Measurements from ENCODE around the gene ERN1.
"Not testable (repeated sequence)": the region's sequence is repeated elsewhere in the genome, so short reads cannot be mapped to it uniquely, and the experiment has no call there.

ERN1 gene

DNA sequence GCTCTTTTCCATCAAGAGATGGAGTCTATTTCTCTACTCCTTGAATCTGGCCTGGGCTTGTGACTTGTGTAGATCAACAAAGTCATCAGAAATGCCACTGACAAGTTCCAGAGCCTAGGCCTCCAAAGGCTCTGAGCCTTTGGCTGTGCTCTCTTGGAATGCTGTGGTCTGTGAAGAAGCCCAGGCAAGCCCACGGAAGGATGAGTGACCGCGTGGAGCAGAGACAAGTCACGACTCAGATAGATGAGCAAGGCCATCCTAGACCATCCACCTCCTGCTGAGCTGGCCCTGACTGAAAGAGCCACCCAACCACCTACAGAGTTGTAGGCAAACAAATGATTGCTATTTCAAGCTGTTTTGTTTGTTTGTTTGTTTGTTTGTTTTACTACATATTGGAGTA lies 97.9 kb downstream of the ERN1 start:
- DNase-seq (ENCODE audit: low read depth in 2 of 2) = no peak

DNA sequence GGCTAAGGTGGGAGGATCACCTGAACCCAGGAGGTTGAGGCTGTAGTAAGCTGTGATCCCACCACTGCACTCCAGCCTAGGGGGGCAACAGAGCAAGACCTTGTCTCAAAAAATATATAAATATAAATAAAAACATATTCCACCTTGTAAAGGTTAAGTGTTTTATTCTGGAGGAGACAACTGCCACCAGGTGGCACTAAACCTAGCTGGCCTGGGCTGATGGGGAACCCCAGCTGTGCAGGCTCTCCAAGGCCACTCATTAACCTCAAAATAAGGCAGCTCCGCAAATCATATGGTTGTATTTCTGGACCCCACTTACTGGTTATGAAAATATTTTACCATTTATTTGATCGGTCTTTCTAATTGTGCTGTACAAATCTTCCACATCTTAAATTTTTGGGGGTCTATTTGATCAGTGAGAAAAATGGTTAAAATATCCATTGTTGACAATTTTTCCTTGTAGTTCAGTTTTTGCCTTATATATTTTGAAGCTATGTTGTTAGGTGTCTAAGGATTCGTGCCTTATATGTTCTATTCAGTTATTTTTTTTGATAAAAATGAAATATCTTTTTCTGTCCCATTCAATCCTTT lies 101.0 kb downstream of the ERN1 start:
- peak; percentile 11 to 20 for DNase-seq (ENCODE audit: low read depth in 2 of 2)

DNA sequence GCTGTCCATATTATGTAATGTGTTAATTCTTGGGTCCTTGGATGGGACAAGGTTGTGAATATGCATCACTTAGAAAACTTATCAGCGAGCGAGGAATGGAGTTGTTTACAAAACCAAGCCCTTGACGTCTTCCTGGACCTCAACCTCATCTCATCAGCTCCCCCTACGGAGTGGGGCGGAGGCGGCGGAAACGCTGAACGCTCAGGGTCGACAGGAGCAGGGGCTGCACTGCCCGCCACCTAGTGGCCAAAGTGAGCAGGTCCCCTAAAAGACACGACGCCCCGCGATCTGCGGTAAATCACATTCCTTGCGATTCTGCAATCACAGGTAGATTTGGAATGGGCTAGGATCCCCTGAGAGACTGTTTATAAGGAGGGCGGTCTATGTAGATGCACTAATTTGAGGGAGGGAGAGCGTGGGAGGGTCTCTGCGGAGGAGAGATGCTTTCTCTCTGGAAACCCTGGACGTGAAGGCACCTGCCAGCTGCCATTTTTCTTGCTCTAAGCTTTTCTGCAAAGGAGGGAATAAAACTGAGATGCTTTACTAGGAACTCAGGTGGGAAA lies 104.1 kb downstream of the ERN1 start:
- DNase-seq (ENCODE audit: low read depth in 2 of 2) = peak; percentile 34 to 40

DNA sequence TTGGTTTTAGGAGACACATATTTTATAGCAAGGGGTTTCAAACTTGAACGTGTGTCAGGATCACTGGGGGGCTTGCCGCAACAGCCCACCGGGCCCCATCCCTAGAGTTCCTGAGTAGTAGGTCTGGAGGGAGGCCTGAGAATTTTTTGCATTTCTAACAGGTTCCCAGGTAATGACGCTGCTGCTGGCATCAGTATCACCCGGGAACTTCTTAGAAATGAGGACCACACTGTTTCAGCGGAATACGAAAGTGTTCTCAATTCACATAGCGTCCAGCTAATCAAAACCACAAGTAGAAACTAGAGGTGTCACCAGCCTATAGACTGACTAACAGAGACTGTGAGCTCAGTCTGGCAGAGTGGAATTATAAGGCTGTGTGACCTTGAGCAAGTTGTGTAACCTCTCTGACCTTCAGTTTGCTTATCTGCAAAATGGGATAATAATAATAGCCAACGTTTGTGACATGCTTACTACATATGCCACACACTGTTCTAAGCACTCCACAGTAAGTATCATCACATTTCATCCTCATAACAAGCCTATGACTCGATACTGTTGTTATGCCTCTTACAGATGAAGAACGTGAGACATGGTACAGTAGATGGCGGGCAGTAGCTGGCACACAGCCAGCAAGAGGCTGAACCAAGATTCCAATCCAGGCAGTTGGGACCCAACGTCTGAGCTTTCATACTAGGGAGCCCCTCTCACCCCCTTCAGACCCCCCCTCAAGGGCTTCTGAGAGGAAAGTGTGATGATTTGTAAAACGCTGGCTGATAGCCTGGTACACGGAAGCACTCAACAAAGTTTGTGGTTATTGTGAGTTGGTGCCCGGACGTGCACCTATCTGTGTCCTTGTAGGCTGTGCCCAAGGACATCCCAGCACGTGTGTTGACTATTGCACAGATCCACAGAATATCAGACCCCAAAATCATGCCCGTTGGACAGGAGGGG lies 104.9 kb downstream of the ERN1 start:
- DNase-seq (ENCODE audit: low read depth in 2 of 2) = no peak

DNA sequence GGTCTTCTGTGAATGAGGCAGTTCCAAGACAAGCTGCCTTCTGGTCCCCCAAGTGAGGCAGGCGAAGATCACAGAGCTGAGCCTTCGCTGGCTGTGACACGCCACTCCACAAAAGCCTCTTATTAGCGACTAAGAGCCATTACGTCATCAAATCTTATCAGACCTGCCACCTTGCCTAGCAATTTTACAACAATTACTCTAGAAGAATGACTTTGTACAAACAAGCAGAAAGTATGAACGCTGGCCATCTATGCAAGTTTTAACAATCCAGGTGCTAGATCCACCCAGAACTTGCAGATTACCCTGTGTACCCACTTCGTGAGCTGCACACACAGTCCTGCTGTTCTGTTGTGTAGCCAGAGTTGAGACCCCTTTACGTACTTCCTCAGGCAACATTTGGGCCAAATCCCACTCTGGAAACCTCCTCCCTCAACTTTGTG lies 105.7 kb downstream of the ERN1 start:
- no peak for DNase-seq (ENCODE audit: low read depth in 2 of 2)

DNA sequence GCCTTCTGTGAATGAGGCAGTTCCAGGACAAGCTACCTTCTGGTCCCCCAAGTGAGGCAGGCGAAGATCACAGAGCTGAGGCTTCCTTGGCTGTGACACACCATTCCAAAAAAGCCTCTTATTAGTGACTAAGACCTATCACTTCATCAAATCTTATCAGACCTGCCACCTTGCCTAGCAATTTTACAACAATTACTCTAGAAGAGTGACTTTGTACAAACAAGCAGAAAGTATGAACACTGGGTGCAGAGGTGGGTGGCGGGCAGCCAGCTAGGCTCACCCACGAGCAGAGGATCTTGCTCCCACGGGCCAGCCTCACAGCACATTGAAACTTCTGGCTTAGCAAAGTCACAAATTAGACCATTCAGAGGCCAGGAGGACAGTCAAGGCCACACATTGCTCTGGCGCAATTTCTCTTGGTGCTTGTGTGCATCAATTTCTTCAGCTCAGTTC lies 107.3 kb downstream of the ERN1 start:
- no peak for DNase-seq (ENCODE audit: low read depth in 2 of 2)

DNA sequence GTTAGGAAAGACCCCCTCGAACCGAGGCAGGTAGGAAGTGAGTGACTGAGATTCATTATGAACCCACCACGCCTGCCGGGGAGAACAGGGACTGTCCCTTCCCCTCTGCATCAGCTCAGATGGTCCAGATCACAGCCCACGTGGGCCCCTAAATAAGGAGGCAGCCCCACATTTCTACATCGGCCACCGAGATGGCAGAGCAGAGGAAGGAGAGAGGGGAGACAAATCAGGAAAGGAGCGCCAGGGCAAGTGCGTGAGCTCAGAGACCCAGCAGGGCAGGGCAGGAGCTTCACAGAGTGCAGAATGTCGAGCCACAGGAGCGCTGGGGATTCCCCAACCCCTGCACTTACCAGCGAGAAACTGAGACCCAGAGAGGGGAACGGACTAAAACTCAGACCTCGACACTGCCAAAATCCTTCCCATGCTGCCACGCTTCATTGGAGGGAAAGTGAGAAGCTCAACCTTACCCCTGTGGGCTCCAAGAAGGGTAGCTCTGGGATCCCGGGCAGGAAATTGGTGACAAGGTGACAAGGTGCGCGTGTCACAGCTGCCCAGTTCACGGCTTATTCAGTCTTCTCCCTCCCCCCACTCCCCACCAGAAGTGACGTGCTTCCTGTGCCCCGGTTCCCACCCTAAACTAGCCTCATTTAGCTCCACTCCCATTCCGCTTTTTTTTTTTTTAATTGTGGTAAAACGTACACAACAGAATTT lies 109.7 kb downstream of the ERN1 start, which contains the start of gene ICAM2:
Gene ICAM2 (minus strand): TSS at position 578 of the 711 bp plus-strand sequence. CDS start 13,942 bp downstream, outside the sequence.
- no peak for DNase-seq (ENCODE audit: low read depth in 2 of 2)

DNA sequence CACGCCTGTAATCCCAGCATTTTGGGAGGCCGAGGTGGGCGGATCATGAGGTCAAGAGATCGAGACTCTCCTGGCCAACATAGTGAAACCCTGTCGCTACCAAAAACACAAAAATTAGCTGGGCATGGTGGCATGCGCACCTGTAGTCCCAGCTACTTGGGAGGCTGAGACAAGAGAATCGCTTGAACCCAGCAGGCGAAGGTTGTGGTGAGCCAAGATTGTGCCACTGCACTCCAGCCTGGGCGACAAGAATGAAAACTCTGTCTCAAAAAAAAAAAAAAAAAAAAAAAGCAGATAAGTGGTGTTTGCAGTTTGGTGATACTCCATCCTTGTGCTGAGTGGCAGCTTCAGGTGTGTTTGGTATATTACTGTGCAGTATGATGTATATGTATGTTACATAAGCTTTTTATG lies 110.4 kb downstream of the ERN1 start:
- not testable (repeated sequence) for DNase-seq (ENCODE audit: low read depth in 2 of 2)

DNA sequence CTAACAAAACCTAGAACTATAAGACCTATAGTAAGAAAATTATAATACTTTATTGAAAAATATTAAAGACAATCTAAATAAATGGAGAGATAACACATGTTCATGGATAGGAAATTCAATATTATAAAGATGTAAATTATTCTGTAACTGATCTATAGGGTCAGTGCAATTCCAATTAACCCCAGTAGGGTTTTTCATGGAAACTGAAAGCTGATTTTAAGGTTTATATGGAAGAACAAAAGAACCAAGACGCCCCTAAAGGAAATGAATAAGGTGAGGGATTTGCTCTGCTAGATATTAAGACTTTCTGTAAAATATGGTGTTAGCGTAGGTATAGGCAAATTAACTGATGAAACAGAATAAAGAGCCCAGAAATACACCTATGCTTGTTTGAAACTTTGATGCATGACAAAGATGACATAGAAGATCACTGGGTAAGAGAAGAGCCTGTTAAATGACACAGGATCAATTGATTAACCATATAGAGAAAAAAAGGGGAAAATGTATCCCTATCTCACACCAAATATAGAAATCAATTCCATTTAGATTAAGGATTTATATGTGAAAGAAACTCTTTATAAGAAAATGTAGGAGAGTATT lies 112.5 kb downstream of the ERN1 start:
- no peak for DNase-seq (ENCODE audit: low read depth in 2 of 2)

DNA sequence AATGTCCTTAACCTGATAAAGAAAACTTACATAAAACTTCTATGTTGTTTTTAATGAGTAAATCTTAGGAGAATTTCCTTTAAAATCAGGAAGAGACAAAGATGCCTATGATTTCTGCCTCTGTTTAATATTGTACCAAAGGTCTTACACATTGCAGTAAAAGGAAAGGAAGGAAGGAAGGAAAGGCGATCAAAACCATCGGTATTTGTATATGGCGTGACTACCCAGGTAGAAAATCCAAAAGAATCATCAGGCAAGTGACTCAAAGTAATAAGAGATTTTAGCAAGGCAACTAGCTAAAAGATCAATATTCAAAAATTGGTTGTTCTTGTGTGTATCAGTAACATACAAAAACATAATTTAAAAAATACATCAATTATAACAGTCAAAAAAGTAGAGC lies 113.0 kb downstream of the ERN1 start:
- no peak for DNase-seq (ENCODE audit: low read depth in 2 of 2)

DNA sequence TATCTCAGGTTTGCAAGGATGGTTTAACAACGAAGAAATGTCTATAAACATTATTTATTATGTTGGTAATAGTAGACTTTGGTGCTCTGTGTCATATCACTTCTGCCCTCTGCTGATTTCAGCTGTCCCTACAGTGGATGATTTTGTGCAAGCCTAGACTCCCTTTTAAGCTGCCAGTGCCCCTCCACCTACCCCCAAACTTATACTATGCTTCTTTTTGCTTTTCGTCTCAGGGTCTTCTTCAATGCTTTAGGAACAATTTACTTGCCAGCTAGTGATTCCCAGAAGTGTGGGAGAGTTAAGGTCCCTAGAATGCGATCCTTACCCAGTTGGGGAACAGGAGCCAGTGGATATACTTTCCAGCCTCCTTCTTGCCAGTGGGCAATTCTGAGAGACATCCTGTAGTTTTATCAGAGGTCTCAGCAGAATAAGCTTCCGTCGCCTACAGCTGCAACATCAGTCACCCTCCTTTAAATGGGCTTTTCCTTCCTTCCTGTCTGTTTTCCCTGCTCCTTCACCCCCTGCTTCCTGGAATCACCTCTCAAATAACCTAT lies 113.6 kb downstream of the ERN1 start:
- DNase-seq (ENCODE audit: low read depth in 2 of 2) = no peak

DNA sequence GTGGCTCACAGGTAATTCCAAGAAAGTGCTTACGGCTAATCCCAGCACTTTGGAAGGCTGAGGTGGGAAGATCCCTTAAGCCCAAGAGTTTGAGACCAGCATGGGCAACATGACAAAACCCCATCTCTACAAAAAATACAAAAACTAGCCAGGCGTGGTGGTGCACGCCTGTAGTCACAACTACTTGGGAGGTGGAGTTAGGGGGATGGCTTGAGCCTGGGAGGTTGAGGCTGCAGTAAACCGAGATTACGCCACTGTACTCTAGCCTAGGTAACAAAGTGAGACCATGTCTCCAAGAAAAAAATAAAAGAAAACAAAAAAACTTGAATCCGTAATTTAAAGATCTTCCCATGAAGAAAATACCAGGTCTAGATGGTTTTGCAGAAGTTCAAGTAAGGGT lies 114.5 kb downstream of the ERN1 start:
- no peak for DNase-seq (ENCODE audit: low read depth in 2 of 2)

DNA sequence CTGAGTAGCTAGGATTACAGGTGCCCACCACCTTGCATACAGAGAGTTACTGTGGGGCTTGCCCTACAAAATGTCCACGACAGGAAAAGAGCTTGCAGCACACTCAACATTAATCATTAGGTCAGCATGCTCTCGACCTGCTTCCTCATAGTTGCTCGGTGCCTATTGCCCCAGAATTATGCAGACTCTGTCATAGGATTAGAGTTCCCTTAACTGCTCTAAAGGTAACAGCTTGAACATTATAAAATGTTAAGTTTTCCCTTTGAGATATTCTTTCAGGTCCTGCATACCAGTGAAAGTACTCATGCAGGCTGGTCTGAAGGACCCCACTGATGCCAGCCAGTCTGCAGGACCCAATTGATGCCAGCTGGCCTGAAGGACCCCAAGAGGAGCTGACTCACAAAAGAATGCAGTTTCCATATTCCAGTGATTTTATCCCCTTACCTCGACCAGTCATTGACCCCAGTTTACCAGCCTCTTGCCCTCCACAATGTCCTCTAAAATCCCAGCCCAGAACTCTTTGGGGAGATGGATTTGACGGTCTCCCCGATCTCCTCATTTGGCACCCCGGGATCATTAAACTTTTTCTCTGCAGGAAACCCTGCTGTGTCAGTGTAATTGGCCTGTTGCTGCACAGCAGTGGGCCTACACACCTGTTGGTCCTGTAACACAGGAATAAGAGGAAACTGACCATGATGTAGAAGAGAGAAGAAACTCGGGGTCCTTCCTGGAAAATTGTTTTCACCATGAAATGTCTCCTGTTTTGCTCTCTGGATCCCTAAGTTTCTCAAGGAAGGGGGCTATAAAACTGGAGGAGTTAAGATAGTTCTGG lies 120.2 kb downstream of the ERN1 start:
- no peak for DNase-seq (ENCODE audit: low read depth in 2 of 2)

DNA sequence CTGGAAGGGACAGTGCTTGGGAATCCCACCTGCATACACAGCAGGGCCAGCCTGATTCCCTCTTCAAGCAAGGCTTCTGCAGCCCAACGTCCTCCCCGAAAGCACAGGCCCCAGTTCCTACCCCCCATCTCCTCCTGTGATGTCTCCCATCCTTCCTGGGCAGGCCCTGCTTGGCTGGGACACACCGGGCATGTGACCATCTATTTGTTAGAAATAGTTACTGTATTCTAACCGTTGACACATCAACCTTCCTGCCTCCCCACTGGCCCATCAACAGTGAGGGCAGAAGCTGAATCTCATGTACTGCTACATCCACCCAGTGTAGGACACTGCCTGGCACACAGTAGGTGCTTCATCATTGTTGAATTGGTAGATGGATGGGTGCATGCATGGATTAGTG lies 121.1 kb downstream of the ERN1 start:
- DNase-seq (ENCODE audit: low read depth in 2 of 2) = no peak

DNA sequence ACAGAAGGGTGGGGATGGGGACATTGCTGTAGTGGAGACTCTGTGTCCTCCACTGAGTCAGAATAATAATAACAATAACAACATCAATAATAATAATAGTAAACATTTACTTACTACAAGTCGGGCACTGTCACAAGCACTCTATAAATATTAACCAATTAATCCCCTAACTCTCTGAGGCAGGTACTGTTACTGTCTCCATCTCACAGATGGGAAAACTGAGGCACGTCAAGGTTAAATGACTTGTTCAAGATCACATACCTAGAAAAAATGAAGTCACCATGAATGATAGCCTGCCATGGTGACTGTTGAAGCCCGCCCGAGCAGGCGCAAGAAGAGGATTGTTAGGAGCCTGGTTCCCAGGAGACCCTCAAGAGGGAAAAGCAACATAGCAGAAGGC lies 121.6 kb downstream of the ERN1 start:
- no peak for DNase-seq (ENCODE audit: low read depth in 2 of 2)

DNA sequence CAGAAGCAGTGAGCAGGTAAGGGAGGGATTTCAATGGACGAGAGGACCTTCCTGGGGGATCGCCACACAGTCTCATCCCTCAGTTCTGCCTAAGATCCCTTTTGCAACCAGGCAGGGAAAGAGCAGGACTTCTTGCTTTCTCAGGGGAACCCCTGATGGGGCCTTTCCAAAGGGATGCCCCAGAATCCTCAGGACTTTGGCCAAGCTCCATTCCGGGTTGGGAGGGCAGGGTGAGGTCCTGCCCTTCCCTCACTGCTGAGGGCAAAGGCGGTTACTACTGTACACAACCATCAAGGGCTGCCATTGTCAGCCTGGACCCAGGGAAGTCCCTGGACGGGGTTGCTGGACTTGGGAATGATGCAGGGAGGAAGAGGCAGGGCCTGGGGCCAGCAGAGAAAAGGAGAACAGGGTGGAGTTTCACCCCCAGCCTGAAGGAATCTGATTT lies 122.1 kb downstream of the ERN1 start:
- no peak for DNase-seq (ENCODE audit: low read depth in 2 of 2)

DNA sequence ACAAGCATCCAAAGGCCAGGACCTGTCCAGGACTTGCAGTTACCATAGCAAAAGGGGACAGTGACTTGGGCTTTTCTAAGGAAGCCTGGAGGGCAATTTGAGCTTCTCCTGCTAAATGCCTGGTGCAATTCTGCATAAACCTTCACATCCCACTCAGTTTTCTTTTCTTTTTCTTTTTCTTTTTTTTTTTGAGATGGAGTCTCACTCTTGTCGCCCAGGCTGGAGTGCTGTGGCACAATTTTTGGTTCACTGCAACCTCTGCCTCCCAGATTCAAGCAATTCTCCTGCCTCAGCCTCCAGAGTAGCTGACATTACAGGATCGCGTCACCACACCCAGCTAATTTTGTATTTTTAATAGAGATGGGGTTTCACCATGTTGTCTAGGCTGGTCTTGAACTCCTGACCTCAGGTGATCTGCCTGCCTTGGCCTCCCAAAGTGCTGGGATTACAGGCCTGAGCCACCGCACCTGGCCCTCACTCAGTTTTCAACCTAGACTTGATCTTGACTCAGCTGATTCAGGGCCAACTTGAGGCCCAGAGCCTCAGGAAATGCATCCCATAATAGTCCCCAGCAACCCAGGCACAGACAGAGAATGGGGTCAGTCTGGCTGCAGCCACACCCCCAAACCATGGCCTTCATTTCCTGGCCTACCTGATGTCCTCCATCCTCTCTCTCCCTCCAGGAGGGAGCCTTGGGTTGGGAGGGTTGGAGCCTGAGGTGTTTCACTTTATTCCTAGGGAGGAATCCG lies 122.7 kb downstream of the ERN1 start:
- DNase-seq (ENCODE audit: low read depth in 2 of 2) = not testable (repeated sequence)

DNA sequence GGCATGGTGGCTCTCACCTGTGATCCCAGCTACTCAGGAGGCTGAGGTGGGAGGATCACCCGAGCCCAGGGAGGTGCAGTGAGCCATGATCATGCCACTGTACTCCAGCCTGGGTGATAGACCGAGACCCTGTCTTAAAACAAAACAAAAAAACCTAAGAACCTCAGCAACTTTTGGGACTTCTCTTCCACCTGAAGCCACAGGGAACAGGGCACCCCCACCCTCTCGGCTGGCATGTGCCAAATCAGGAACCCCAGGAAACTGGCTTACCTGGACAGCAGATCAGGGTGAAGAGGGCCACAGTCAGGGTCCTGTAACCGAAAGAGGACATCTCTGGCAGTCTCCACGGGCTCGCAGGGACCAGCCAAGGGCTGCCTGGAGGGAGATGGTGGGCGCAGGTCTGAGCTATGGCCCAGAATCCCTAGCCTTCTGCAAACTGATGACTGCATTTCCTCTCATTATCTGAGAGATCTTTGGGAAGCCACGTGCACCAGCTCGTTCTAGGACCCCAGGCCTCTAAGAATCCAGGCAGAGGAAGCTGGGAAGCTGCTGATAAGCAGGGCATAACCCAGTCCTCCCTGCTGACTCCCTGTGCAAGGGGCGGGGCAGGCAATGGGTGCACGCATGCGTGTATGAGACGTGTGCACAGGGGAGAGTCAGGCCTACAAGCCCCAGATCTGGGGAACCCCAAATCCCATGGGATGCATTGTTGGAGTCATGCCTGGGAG lies 123.4 kb downstream of the ERN1 start:
- no peak for DNase-seq (ENCODE audit: low read depth in 2 of 2)

DNA sequence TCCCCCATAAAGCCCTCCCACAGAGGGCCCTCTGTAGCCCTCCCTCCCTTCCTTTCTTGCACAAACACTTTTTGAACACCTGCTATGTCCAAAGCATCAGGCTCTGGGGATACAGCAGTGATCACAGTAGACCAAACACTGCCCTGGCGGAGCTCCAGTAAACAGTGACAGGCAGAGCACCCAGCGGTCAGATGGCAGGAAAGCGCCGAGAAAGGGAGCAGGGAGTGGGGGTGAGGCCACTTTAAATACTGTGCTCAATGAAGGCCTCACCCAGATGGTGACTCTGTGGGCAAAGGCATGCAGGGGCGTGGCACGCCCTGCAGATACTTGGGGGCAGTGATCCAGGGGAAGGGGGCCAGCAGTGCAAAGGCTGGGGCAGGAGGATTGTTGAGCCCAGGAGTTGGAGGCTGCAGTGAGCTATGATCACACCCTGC lies 124.2 kb downstream of the ERN1 start:
- DNase-seq (ENCODE audit: low read depth in 2 of 2) = no peak

Measured in fibroblast of skin of left quadriceps (primary cell).